NCI-H146 (cell line): ENCODE results near the gene BICD1.

ENCODE experiments used
- DNase-seq: peaks from one replicate; lab custom pipeline; 2025; lab: John Stamatoyannopoulos, UW

Gene BICD1

GRCh38 chr12:32402946-32403345, 296.3 kb downstream of the BICD1 start:
- no peak for DNase-seq

GRCh38 chr12:32407795-32408194, 301.1 kb downstream of the BICD1 start:
- DNase-seq, result no peak

DNA sequence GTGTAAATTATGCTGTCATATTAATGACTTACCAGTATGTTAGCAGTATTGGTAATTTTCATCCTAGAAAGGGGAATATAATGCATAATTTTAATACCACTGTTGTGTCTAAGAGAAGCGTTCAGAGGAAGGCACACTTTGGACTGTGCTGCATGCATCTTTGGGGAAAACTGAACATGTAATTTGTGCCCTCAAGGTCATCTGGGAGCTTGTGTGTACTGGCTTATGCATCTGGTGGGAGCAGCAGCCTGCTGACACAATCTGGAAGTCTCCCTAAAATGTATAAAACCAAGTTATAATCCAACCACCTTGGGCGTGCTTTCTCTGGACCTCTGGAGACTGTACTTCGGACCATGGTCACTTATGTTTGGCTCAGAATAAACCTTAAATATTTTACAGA, 306.8 kb downstream of the BICD1 start:
- no peak for DNase-seq

DNA sequence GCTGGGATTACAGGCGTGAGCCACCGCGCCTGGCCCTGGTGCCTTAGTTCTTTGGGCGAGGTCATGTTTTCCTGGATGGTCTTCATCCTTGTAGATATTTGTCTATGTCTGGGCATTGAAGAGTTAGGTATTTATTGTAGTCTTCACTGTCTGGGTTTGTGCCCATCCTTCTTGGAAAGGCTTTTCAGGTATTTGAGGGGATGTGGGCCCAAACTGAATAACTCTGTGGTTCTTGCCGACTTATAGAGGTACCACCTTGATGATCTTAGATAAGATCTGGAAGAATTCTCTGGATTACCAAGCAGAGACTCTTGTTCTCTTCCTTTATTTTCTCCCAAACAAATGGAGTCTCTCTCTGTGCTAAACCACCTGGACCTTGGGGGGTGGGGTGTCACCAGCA, 311.6 kb downstream of the BICD1 start:
- DNase-seq, result no peak

DNA sequence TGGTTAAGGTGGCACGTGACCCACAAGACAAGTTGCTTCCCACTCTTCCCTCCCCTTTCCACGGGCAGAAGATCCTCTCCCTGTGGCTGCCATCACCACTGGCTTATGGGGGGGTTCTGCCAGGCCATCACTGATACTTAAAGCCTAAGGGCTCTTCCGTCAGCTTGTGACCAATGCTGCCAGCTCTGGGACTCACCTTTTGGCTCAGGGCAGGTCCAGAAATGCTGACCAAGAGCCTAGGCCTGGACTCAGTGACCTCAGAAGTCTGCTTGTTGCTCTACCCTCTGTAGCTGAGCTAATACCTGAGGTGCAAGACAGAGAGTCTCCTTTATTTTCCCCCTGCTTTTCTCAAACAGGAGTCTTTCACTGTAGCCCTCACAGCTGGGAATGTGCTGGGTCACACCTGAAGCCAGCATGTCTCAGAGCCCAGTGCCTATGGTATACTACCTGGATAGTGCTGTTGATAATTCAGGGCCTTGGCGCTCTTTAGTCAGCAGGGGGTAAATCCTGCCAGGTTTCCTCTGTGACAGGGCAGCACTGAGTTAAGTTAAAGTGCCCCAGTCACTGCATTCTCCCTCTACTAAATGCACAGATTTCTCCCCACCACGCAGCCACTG, 312.4 kb downstream of the BICD1 start:
- no peak for DNase-seq

DNA sequence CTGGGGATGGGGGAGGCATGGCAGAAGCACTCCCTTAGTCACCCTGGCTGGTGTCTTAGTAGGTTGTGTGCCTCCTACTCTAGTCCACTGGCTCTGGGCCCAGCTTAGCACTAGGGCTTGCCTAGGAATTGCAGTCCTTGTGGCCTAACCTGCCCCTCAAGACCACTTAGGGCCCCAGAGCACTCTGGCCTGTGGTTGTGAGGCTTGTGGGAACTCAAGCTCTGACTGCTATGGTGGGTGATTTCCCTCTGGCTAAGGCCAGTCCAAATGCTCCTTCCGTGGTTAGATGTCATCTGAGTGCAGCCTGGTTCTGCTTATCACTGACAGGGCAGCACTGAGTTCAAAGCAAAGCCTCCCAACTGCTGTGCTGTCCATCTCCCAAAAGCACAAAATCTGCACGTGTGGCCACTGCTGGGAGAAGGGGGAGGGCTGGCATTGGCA, 312.9 kb downstream of the BICD1 start:
- DNase-seq, result no peak

GRCh38 chr12:32420356-32420755, 313.7 kb downstream of the BICD1 start:
- no peak for DNase-seq

DNA sequence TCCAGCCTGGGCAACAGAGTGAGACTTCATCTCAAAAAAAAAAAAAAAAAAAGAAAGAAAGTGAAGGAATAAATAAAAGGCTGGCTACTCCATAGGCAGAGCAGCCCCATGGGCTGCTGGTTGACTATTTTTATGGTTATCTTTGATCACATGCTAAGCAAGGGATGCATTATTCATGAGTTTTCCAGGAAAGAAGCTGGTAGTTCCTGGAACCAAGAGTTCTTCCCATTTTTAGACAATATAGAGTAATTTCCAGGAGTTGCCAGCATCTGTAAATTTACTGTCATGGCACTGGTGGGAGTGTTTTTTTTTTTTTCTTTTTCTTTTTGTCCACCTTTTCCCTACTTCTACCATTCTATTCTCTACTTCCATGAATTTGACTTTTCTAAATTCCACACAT, 316.9 kb downstream of the BICD1 start:
- DNase-seq, result no peak

- DNase-seq, result no peak
Observed at GRCh38 chr12:32431025-32431424, 324.4 kb downstream of the BICD1 start.
